ENCODE data around the gene TOR1AIP2. TPM values are rescaled to one million over a fixed set of nuclear protein-coding genes. Genes with fewer than 3 reads are reported as not detected.

TOR1AIP2 gene
- total RNA-seq, 1 donor from 2014 or later, result 49.4 TPM

DNA sequence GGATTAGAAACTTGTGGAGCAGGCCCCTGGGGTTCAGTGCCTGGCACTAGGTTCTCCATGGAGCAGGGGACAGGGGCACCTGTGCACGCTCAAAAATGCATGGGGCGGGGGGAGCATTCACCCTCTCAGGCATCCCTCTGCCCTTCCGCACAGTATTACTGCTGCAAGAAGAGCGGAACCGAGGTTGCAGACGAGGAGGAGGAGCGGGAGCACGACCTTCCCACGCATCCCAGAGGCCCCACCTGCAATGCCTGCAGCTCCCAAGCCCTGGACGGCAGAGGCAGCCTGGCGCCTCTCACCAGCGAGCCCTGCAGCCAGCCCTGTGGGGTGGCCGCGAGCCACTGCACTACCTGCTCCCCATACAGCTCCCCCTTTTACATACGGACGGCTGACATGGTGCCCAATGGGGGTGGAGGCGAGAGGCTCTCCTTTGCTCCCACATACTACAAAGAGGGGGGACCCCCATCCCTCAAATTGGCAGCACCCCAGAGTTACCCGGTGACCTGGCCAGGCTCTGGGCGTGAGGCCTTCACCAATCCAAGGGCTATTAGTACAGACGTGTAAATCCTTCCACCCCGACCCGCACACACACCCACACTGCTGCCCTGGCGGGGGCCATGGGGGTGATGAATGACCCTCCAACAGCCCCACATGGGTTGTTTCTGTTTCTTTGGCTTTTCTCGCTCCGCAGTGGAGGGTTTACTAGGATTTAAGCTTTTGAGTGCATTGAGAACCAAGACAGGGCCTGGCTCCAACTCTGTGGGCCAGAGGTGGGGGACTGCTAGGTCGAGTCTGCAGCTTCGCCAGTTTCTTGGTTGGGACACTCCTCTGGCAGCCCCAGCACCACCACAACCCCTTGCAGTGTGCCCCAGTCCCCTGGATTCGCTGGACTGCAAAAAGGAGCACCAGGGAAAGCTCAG lies 63.7 kb downstream of the TOR1AIP2 start:
- Mint-ChIP-seq H3K4me3 (peak overlapping the region; percentile 87), H3K9me3 (no peaks in the 10 kb centered on the region), H3K27ac (no peak overlapping the region), H3K27me3 (peaks cover 20% of the 10 kb centered on the region), H3K4me1 (peaks cover 22% of the 10 kb centered on the region), H3K36me3 (ENCODE audit: low read depth) (peaks cover 3% of the 10 kb centered on the region)
- intact Hi-C loops (cut with micrococcal nuclease), result loop anchor here (1.0 to 5.0 kb wide), 5 partner anchors 108 to 735 kb away; no protein-coding TSS in a partner anchor
- TF ChIP-seq, protein P1, sequence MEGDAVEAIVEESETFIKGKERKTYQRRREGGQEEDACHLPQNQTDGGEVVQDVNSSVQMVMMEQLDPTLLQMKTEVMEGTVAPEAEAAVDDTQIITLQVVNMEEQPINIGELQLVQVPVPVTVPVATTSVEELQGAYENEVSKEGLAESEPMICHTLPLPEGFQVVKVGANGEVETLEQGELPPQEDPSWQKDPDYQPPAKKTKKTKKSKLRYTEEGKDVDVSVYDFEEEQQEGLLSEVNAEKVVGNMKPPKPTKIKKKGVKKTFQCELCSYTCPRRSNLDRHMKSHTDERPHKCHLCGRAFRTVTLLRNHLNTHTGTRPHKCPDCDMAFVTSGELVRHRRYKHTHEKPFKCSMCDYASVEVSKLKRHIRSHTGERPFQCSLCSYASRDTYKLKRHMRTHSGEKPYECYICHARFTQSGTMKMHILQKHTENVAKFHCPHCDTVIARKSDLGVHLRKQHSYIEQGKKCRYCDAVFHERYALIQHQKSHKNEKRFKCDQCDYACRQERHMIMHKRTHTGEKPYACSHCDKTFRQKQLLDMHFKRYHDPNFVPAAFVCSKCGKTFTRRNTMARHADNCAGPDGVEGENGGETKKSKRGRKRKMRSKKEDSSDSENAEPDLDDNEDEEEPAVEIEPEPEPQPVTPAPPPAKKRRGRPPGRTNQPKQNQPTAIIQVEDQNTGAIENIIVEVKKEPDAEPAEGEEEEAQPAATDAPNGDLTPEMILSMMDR (IDR thresholded peaks at IDR 0.05), result no peak
- DNase-seq (no peak), ATAC-seq (ENCODE audit: low read depth) (no peak)
- ChIA-PET POLR2A (interaction anchor here (1.2 kb wide), 1 partner anchor 69 kb away, joined by 4 read pairs; the partner anchor contains the start of gene TOR1AIP1), CTCF (interaction anchor here (0.9 to 2.7 kb wide), 17 partner anchors 8 to 1504 kb away, joined by 3 to 23 read pairs (median 4); partner anchors contain the start of gene QSOX1)

- intact Hi-C loops (cut with micrococcal nuclease), result loop anchor here (5.0 kb wide), 1 partner anchor 210 kb away; no protein-coding TSS in a partner anchor
These were observed 64.9 kb downstream of the TOR1AIP2 start for GRCh38 chr1:179812501-179813292.

DNA sequence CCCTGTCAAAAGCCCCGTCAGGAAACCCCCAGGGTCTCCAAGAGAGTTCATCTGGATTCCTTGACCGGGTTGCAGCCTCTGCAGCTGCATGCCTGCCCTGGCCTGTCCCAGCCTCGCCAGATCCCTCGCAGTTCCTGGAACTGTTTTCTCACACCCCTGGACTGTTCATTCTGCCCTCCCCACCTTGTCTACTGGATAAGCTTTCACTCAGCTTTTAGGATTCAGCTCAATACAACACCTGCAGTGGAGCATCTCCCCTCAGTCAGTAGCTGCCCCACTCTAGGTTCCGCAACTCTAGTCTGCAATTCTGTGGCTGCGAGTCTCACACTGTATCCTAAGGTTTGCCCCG lies 67.3 kb downstream of the TOR1AIP2 start:
- Mint-ChIP-seq H3K4me3 (no peak overlapping the region), H3K27ac (no peak overlapping the region), H3K36me3 (ENCODE audit: low read depth) (peaks cover 3% of the 10 kb centered on the region), H3K4me1 (peaks cover 17% of the 10 kb centered on the region), H3K9me3 (no peaks in the 10 kb centered on the region), H3K27me3 (peaks cover 23% of the 10 kb centered on the region)
- intact Hi-C loops (cut with micrococcal nuclease), result loop anchor here (1.0 to 5.0 kb wide), 2 partner anchors 208 to 369 kb away; no protein-coding TSS in a partner anchor
- POLR2A ChIA-PET, result no interaction called here
- ATAC-seq (ENCODE audit: low read depth), result no peak
- CTCF ChIA-PET, result interaction anchor here (0.6 to 3.5 kb wide), 21 partner anchors 9 to 1510 kb away, joined by 3 to 60 read pairs (median 5); partner anchors contain the start of gene TOR3A
- DNase-seq, result no peak
- TF ChIP-seq, protein P1 (IDR thresholded peaks at IDR 0.05), result no peak

More at GRCh38 chr1:179812501-179813292, 64.9 kb downstream of the TOR1AIP2 start:
- ATAC-seq (ENCODE audit: low read depth) (no peak), DNase-seq (no peak)
- Mint-ChIP-seq H3K4me3 (no peak overlapping the region), H3K36me3 (ENCODE audit: low read depth) (peaks cover 3% of the 10 kb centered on the region), H3K27me3 (peaks cover 20% of the 10 kb centered on the region), H3K9me3 (no peaks in the 10 kb centered on the region), H3K27ac (no peak overlapping the region), H3K4me1 (peaks cover 22% of the 10 kb centered on the region)
- TF ChIP-seq, protein P1 (IDR thresholded peaks at IDR 0.05), result no peak
- POLR2A ChIA-PET, result no interaction called here
- CTCF ChIA-PET, result interaction anchor here (2.7 kb wide), 1 partner anchor 367 kb away, joined by 11 read pairs; no protein-coding TSS in a partner anchor

DNA sequence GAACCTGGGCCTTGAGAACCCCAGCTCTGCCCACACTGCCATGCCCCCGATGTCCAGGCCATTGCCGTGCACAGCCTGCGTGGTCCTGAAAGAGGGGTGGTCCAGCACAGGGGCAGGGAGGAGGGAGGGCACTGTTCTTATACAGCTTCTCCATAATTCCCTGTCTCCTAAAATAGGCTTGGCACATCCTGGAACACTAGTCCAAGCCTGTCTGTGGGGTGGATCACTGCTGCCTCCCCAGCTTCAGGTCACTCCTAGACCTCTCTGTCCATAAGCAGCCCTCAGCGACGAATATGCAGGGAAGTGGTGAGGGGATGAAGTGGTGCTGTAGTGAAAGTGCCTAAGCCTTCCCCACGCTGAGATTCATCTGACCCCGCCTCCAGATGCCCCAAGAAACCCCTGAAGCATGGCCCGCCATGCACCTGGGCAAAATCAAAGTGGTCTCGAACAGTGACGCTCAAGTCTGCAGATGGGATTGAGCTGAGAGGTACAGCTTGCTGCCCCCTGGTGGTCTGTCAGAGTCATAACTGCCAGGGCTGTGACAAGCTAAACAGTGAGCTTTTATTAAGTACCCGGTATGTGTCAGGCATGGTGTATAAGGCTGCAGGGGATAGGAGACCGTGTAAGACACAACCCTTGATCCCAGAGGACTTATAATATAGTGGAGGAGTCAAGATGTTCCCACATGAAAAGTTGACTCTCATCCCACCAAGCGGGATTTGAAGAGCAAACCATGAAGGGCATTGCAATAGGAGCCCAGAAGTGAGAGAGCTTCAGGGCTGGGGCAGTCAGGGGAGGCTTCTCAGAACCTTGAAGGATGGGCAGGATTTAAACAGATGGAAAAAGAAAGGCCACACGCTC lies 67.9 kb downstream of the TOR1AIP2 start:
- ChIA-PET CTCF (interaction anchor here (0.6 to 3.5 kb wide), 26 partner anchors 9 to 1510 kb away, joined by 3 to 60 read pairs (median 4); partner anchors contain the start of gene TOR3A), POLR2A (interaction anchor here (0.5 kb wide), 1 partner anchor 777 kb away, joined by 8 read pairs; no protein-coding TSS in a partner anchor)
- no peak overlapping the region for H3K27ac Mint-ChIP-seq
- H3K4me1 Mint-ChIP-seq, result peaks cover 11% of the 10 kb centered on the region
- intact Hi-C loops (cut with micrococcal nuclease), result loop anchor here (1.0 to 5.0 kb wide), 4 partner anchors 103 to 1499 kb away; no protein-coding TSS in a partner anchor
- H3K27me3 Mint-ChIP-seq, result peaks cover 23% of the 10 kb centered on the region
- no peaks in the 10 kb centered on the region for H3K36me3 Mint-ChIP-seq (ENCODE audit: low read depth)
- no peak overlapping the region for H3K4me3 Mint-ChIP-seq
- H3K9me3 Mint-ChIP-seq, result no peaks in the 10 kb centered on the region
- DNase-seq (peak; percentile 47), ATAC-seq (ENCODE audit: low read depth) (peak; percentile 78)
- TF ChIP-seq, protein P1 (IDR thresholded peaks at IDR 0.05), result no peak
